PC-9 (cell line): Measurements from ENCODE around the gene ZNF526. TPM values are rescaled to one million over a fixed set of nuclear protein-coding genes. Genes with fewer than 3 reads are reported as not detected.
"Not testable (repeated sequence)": the region's sequence is repeated elsewhere in the genome, so short reads cannot be mapped to it uniquely, and the experiment has no call there.

ENCODE experiments used
- BruUV-seq: library from RNA; stranded (reverse); fragments of 400-500 nt; replicated peaks from 2 replicates; lab custom pipeline; 2021; lab: Mats Ljungman, UMichigan
- CTCF ChIA-PET: fragments of 300-600 bp; sonication (Branson Sonifier 250); formaldehyde crosslinking; loops from one replicate; lab custom pipeline; 2022; ENCODE audit warnings: antibody characterized with exemption; lab: Charles Lee
- POLR2A ChIA-PET: fragments of 300-600 bp; sonication (Branson Sonifier 250); formaldehyde crosslinking; loops from one replicate; lab custom pipeline; 2022; ENCODE audit warnings: antibody characterized with exemption; ENCODE audit not compliant: unreplicated experiment; lab: Charles Lee
- DNase-seq, 2 experiments: peaks; one replicate each; pipeline versions ENCODE4 v3.0.0 to v3.0.0-alpha.2; 2015 to 2022; ENCODE audit warnings: mixed read lengths in 1 of 2
- H2AFZ ChIP-seq: fragments of 200-600 bp; sonication (generic); 2 replicates; pipeline ENCODE4 v1.8.1; 2017; ENCODE audit warnings: antibody characterized with exemption
- H3F3A ChIP-seq: fragments of 200-600 bp; sonication (generic); 2 replicates; pipeline ENCODE4 v1.8.1; 2017; ENCODE audit warnings: antibody characterized with exemption, mild to moderate bottlenecking, low read depth; ENCODE audit not compliant: insufficient read depth
- H3K27ac ChIP-seq: fragments of 200-600 bp; sonication (generic); 2 replicates; pipeline ENCODE4 v1.6.1; 2016; ENCODE audit warnings: mixed run types
- H3K27me3 ChIP-seq: fragments of 200-600 bp; sonication (generic); 2 replicates; pipeline ENCODE4 v1.6.1; 2016; ENCODE audit warnings: low read depth, mixed run types; ENCODE audit not compliant: insufficient read depth
- H3K36me3 ChIP-seq: fragments of 200-600 bp; sonication (generic); 2 replicates; pipeline ENCODE4 v1.6.1; 2016; ENCODE audit warnings: low read depth, mixed run types
- H3K4me1 ChIP-seq: fragments of 200-600 bp; sonication (generic); replicated peaks from 2 replicates; pipeline ENCODE4 v1.6.1; 2016; ENCODE audit warnings: mixed run types; ENCODE audit not compliant: insufficient read depth
- H3K4me2 ChIP-seq: fragments of 200-600 bp; sonication (generic); 2 replicates; pipeline ENCODE4 v1.6.1; 2017; ENCODE audit warnings: mixed run types
- H3K4me3 ChIP-seq: fragments of 200-600 bp; sonication (generic); 2 replicates; pipeline ENCODE4 v1.6.1; 2016; ENCODE audit warnings: mixed run types
- H3K79me2 ChIP-seq: fragments of 200-600 bp; sonication (generic); 2 replicates; pipeline ENCODE4 v1.6.1; 2017; ENCODE audit warnings: low read depth, mixed run types
- H3K9me2 ChIP-seq: fragments of 200-600 bp; sonication (generic); 2 replicates; pipeline ENCODE4 v1.8.1; 2017; ENCODE audit warnings: mild to moderate bottlenecking; ENCODE audit not compliant: insufficient read depth
- H3K9me3 ChIP-seq: fragments of 200-600 bp; sonication (generic); 2 replicates; pipeline ENCODE4 v1.8.1; 2016; ENCODE audit warnings: low read depth; ENCODE audit not compliant: insufficient read depth
- H4K20me1 ChIP-seq: fragments of 200-600 bp; sonication (generic); 2 replicates; pipeline ENCODE4 v1.8.1; 2017; ENCODE audit not compliant: insufficient read depth
- CTCF ChIP-seq: fragments of 200-600 bp; sonication (generic); conservative IDR thresholded peaks from 2 replicates; pipeline ENCODE4 v1.6.1; 2017; ENCODE audit warnings: mixed run types, antibody characterized with exemption, mild to moderate bottlenecking, moderate library complexity
- EZH2 ChIP-seq: fragments of 200-600 bp; sonication (generic); IDR thresholded peaks from 2 replicates; pipeline ENCODE4 v1.8.0; 2017; ENCODE audit warnings: antibody characterized with exemption, low read depth
- intact Hi-C: fragments of 100-400 bp; cut with micrococcal nuclease; formaldehyde crosslinking; loops from one replicate; pipeline ENCODE4 v1.10.0; 2022; ENCODE audit not compliant: unreplicated experiment
- total RNA-seq: library from RNA; stranded (reverse); gene quantifications from 2 replicates; pipeline ENCODE4 v1.2.3, GENCODE V29; 2021

ZNF526 gene
- total RNA-seq, 1 experiment from 2014 or later, result 13.4 TPM

DNA sequence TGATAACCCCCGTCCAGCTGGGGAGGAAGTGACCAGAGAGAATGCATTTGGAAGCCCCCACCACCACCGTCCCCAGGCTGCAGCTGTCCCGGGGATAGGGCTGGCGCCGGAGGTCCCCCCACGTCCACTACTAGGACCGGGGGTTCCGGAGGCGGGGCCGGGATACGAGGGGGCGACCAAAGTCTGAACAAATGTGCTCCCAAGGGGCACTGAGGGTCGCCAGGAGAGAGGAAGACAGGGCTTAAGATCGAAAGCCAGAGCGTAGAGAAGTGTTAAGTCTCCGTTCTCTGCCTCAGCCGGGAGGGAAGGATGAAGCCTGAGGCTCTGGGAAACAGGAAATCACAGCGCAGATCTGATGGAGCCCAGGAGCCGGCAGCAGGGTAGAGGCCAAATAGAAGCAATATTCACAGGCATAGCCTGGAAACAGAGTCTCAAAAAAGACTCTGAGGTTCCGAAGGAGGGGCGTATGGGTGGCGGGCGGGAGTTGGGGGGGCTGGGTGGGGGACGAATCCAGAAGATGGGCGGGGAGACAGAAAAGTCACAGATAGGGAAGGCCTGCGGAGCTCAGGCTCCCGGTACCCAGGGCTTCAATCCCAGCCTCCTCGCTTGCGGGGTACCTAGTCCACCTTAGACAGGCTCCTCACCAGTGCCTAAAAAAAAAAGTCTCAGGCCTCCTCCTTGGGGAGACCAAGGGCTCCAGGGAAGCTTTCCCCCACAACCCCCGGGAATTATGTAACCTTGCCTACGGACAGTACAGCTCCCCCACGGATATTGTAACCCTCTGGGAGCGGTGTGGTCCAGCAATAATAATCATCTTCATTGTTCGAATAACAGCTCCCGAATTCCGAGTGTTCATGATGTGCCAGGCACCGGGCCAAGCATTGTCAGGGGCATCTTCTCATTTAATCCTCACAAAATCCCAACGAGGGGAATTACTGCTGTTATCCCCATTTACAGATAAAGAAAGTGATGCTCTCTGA lies 35.9 kb downstream of the ZNF526 start:
- intact Hi-C loops, result loop anchor here (1.0 kb wide), 1 partner anchor 12 kb away; no protein-coding TSS in a partner anchor

DNA sequence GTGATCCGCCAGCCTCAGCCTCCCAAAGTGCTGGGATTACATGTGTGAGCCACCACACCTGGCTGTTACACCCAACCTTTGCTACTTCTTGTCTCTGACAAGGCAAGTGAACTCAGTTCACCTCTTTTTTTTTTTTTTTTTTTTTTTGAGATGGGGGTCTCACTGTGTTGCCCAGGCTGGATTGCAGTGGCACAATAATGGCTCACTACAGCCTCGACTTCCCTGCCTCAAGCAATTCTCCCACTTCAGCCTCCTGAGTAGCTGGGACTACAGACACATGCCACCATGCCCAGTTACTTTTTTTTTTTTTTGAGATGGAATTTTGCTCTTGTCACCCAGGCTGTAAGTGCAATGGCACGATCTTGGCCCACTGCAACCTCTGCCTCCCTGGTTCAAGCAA lies 37.7 kb downstream of the ZNF526 start:
- Histone ChIP-seq H3F3A (peaks cover 18% of the 10 kb centered on the region), H3K79me2 (peaks cover 17% of the 10 kb centered on the region)
- H3K4me3 ChIP-seq, BruUV-seq, H3K27me3 ChIP-seq, DNase-seq, H3K4me2 ChIP-seq, H3K9me2 ChIP-seq, H2AFZ ChIP-seq, H3K36me3 ChIP-seq, intact Hi-C loops, H4K20me1 ChIP-seq, H3K4me1 ChIP-seq, H3K27ac ChIP-seq, H3K9me3 ChIP-seq: not testable (repeated sequence)
- CTCF ChIA-PET, result interaction anchor here (0.7 kb wide), 1 partner anchor 310 kb away, joined by 10 read pairs; no protein-coding TSS in a partner anchor
- POLR2A ChIA-PET, result interaction anchor here (0.6 kb wide), 1 partner anchor 182 kb away, joined by 4 read pairs; no protein-coding TSS in a partner anchor

More for the DNA sequence above, 35.9 kb downstream of the ZNF526 start:
- no peaks in the 10 kb centered on the region for H3K27me3 ChIP-seq
- H3K4me3 ChIP-seq, result peak overlapping the region; percentile 98
- H2AFZ ChIP-seq, result peak overlapping the region; percentile 87
- H3K36me3 ChIP-seq, result no peaks in the 10 kb centered on the region
- POLR2A ChIA-PET, result interaction anchor here (0.7 kb wide), 1 partner anchor 13 kb away, joined by 7 read pairs; no protein-coding TSS in a partner anchor
- H3K9me3 ChIP-seq, result no peaks in the 10 kb centered on the region
- BruUV-seq, result TSS peak; percentile 47
- peak overlapping the region; percentile 95 for H3K4me2 ChIP-seq
- H3K9me2 ChIP-seq, result no peaks in the 10 kb centered on the region
- H3K79me2 ChIP-seq, result peaks cover 31% of the 10 kb centered on the region
- H3K4me1 ChIP-seq, result peaks cover 13% of the 10 kb centered on the region
- no peak for TF ChIP-seq EZH2
- TF ChIP-seq CTCF, result no peak
- no peaks in the 10 kb centered on the region for H4K20me1 ChIP-seq
- CTCF ChIA-PET, result interaction anchor here (0.7 to 1.0 kb wide), 2 partner anchors 24 to 1565 kb away, joined by 3 to 5 read pairs; no protein-coding TSS in a partner anchor
- H3K27ac ChIP-seq, result no peak overlapping the region
- peaks cover 18% of the 10 kb centered on the region for H3F3A ChIP-seq
- peak in 1 of 2 experiments; percentile 41 for DNase-seq

GRCh38 chr19:42261763-42262162 lies 41.7 kb downstream of the ZNF526 start:
- Histone ChIP-seq H3K36me3 (no peaks in the 10 kb centered on the region), H3K4me2 (no peak overlapping the region), H2AFZ (no peak overlapping the region), H3K4me1 (peaks cover 6% of the 10 kb centered on the region; the same call in 1 of the 2 replicates), H3K9me2 (no peaks in the 10 kb centered on the region), H3K79me2 (no peaks in the 10 kb centered on the region), H3F3A (peaks cover 13% of the 10 kb centered on the region), H3K27ac (no peak overlapping the region), H3K27me3 (no peaks in the 10 kb centered on the region), H3K9me3 (no peaks in the 10 kb centered on the region), H3K4me3 (no peak overlapping the region), H4K20me1 (no peaks in the 10 kb centered on the region)
- no peak for TF ChIP-seq CTCF
- no peak for TF ChIP-seq EZH2
- no TSS peak for BruUV-seq
- intact Hi-C loops, result no loop called here
- ChIA-PET POLR2A (no interaction called here), CTCF (no interaction called here)
- no peak for DNase-seq

DNA sequence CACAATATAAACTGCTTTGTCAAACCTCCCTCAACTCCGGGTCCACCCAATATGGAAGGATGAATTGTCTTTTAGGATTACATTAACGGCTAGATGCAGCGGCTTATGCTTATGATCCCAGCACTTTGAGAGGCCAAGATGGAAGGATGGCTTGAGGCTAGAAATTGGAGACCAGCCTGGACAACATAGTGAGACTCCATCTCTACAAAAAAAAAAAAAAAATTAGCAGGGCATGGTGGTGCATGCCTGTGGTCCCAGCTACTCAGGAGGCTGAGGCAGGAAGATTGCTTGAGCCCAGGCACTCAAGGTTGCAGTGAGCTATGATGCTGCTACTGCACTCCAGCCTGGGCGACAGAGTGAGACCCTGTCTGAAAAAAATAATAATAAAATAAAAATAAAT lies 46.0 kb downstream of the ZNF526 start:
- H3F3A ChIP-seq, DNase-seq, H3K36me3 ChIP-seq, H3K9me3 ChIP-seq, BruUV-seq, H3K27ac ChIP-seq, H3K4me2 ChIP-seq, H3K27me3 ChIP-seq, CTCF ChIA-PET, H3K9me2 ChIP-seq, H3K4me3 ChIP-seq, H2AFZ ChIP-seq, intact Hi-C loops, H4K20me1 ChIP-seq: not testable (repeated sequence)
- peaks cover 14% of the 10 kb centered on the region for H3K79me2 ChIP-seq
- peaks cover 20% of the 10 kb centered on the region for H3K4me1 ChIP-seq
- POLR2A ChIA-PET, result interaction anchor here (0.5 to 0.9 kb wide), 2 partner anchors 11 to 23 kb away, joined by 4 to 7 read pairs; no protein-coding TSS in a partner anchor

- Histone ChIP-seq H3K4me1 (peaks cover 20% of the 10 kb centered on the region), H3K4me3 (peak overlapping the region; percentile 76; the same call in 1 of the 2 replicates), H3K79me2 (peaks cover 19% of the 10 kb centered on the region), H2AFZ (peak overlapping the region; percentile 89; the same call in 1 of the 2 replicates), H3K4me2 (peak overlapping the region; percentile 93)
- POLR2A ChIA-PET, DNase-seq, H3K9me3 ChIP-seq, H4K20me1 ChIP-seq, H3K9me2 ChIP-seq, H3K36me3 ChIP-seq, CTCF ChIA-PET, BruUV-seq, H3K27ac ChIP-seq, H3F3A ChIP-seq, H3K27me3 ChIP-seq, intact Hi-C loops: not testable (repeated sequence)
These were observed 47.0 kb downstream of the ZNF526 start for GRCh38 chr19:42266928-42267603.
